Mesothelial cell of epicardium (in vitro differentiated cells): Measurements from ENCODE around the gene ISYNA1. TPM values are rescaled to one million over a fixed set of nuclear protein-coding genes. Genes with fewer than 3 reads are reported as not detected.
"Not testable (repeated sequence)": the region's sequence is repeated elsewhere in the genome, so short reads cannot be mapped to it uniquely, and the experiment has no call there.

Source experiments
- DNase-seq, 2 experiments: peaks; one replicate each; pipeline ENCODE4 v3.0.0; 2021; ENCODE audit warnings: low spot score in 2 of 2; ENCODE audit not compliant: unreplicated experiment in 2 of 2
- H3K27ac Mint-ChIP-seq: 2 replicates; pipeline ENCODE4 v1.8.0; 2021; ENCODE audit warnings: mixed read lengths
- H3K27me3 Mint-ChIP-seq: 2 replicates; pipeline ENCODE4 v1.8.0; 2021; ENCODE audit warnings: low read depth, mixed read lengths
- H3K36me3 Mint-ChIP-seq: 2 replicates; pipeline ENCODE4 v1.8.0; 2021; ENCODE audit warnings: mixed read lengths
- H3K4me1 Mint-ChIP-seq: 2 replicates; pipeline ENCODE4 v1.8.0; 2021; ENCODE audit warnings: mixed read lengths
- H3K4me3 Mint-ChIP-seq: 2 replicates; pipeline ENCODE4 v1.8.0; 2021; ENCODE audit warnings: mild to moderate bottlenecking, moderate library complexity, mixed read lengths
- H3K9me3 Mint-ChIP-seq: 2 replicates; pipeline ENCODE4 v1.8.0; 2021; ENCODE audit warnings: mixed read lengths
- CTCF ChIP-seq: fragments of 200-600 bp; sonication (generic); IDR thresholded peaks from one replicate; pipeline ENCODE4 v1.5.0; 2021; ENCODE audit warnings: antibody characterized with exemption; ENCODE audit not compliant: unreplicated experiment
- total RNA-seq: library from RNA; stranded (reverse); gene quantifications from 3 replicates; pipeline ENCODE4 v1.2.1, GENCODE V29; 2021

Gene ISYNA1
- total RNA-seq, 1 donor from 2014 or later = 826 TPM

- H3K4me1 Mint-ChIP-seq = peaks cover 50% of the 10 kb centered on the region
- no peak for TF ChIP-seq CTCF
- no peak for DNase-seq
- peak overlapping the region; percentile 52 for H3K4me3 Mint-ChIP-seq
- no peaks in the 10 kb centered on the region for H3K36me3 Mint-ChIP-seq
- no peaks in the 10 kb centered on the region for H3K9me3 Mint-ChIP-seq
- H3K27me3 Mint-ChIP-seq = no peaks in the 10 kb centered on the region
- peak overlapping the region; percentile 98 for H3K27ac Mint-ChIP-seq
Measured at GRCh38 chr19:18415178-18415867, 22.6 kb downstream of the ISYNA1 start.

DNA sequence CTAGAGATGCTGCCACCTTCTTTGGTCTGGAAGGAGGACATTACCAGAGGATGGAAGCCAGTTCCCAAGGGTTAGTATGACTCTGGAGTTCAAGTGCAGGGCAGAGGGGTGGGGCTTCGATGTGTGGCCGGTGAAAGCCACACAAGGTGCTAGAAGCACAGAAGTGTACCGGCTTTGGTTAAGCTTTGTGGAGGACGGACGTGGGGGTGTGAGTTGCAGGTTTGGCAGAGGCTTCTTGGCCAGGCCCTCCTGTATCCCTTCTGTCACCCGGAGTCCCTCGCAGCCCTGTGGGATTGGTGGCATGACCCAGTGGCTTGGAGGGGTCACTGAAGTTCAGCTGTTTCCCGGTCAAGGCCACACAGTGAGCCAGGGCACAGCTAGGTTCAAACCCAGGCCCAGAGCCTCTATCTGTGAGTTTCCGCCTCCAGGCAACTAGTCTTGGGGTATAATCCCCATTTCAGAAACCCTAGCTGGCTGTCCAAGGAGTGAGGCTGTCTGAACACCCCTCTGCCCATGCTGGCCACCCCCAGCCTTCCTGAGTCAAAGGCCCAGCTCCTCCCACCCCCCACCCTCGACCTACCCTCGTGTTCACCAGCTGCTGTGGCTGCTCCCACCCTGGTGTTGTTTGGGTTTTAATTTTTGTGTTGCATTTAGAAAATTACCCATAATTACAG lies 23.3 kb downstream of the ISYNA1 start:
- no peaks in the 10 kb centered on the region for H3K9me3 Mint-ChIP-seq
- H3K4me1 Mint-ChIP-seq = peaks cover 49% of the 10 kb centered on the region
- DNase-seq = no peak
- H3K4me3 Mint-ChIP-seq = peak overlapping the region; percentile 33
- H3K36me3 Mint-ChIP-seq = no peaks in the 10 kb centered on the region
- H3K27me3 Mint-ChIP-seq = no peaks in the 10 kb centered on the region
- no peak for TF ChIP-seq CTCF
- H3K27ac Mint-ChIP-seq = peak overlapping the region; percentile 84

- no peaks in the 10 kb centered on the region for H3K9me3 Mint-ChIP-seq
- TF ChIP-seq CTCF = no peak
- no peak overlapping the region for H3K27ac Mint-ChIP-seq
Measured at GRCh38 chr19:18412610-18413239, 25.2 kb downstream of the ISYNA1 start.

GRCh38 chr19:18408053-18408476 lies 29.9 kb downstream of the ISYNA1 start:
- H3K4me1 Mint-ChIP-seq = peaks cover 7% of the 10 kb centered on the region
- H3K4me3 Mint-ChIP-seq = no peak overlapping the region
- no peaks in the 10 kb centered on the region for H3K9me3 Mint-ChIP-seq
- no peak overlapping the region for H3K27ac Mint-ChIP-seq
- no peaks in the 10 kb centered on the region for H3K27me3 Mint-ChIP-seq
- DNase-seq = no peak
- TF ChIP-seq CTCF = no peak
- no peaks in the 10 kb centered on the region for H3K36me3 Mint-ChIP-seq

More at GRCh38 chr19:18412610-18413239, 25.2 kb downstream of the ISYNA1 start:
- H3K36me3 Mint-ChIP-seq = no peaks in the 10 kb centered on the region
- H3K4me1 Mint-ChIP-seq = peaks cover 37% of the 10 kb centered on the region
- no peak for DNase-seq
- H3K27me3 Mint-ChIP-seq = no peaks in the 10 kb centered on the region
- H3K4me3 Mint-ChIP-seq = no peak overlapping the region

- Mint-ChIP-seq H3K9me3 (no peaks in the 10 kb centered on the region), H3K4me3 (no peak overlapping the region), H3K27ac (no peak overlapping the region), H3K27me3 (no peaks in the 10 kb centered on the region), H3K4me1 (peaks cover 18% of the 10 kb centered on the region), H3K36me3 (no peaks in the 10 kb centered on the region)
- no peak for DNase-seq
- TF ChIP-seq CTCF = no peak
Measured at GRCh38 chr19:18406749-18407148, 31.2 kb downstream of the ISYNA1 start.

GRCh38 chr19:18405754-18406153 lies 32.2 kb downstream of the ISYNA1 start:
- not testable (repeated sequence) for H3K4me3 Mint-ChIP-seq
- H3K4me1 Mint-ChIP-seq = peaks cover 19% of the 10 kb centered on the region

DNA sequence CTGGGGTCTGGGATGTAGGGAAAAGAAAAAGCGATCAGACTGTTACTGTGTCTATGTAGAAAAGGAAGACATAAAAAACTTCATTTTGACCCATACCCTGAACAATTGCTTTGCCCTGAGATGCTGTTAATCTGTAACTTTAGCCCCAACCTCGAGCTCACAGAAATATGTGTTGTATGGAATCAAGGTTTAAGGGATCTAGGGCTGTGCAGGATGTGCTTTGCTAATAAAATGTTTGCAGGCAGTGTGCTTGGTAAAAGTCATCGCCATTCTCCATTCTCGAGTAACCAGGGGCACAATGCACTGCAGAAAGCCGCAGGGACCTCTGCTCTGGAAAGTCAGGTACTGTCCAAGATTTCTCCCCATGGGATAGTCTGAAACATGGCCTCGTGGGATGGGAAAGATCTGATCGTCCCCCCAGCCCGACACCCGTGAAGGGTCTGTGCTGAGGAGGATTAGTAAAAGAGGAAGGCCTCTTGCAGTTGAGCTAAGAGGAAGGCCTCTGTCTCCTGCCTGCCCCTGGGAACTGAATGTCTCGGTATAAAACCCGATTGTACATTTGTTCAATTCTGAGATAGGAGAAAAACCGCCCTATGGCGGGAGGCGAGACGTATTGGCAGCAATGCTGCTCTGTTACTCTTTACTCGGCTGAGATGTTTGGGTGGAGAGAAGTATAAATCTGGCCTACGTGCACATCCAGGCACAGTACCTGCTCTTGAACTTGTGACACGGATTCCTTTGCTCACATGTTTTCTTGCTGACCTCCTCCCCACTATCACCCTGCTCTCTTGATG lies 35.3 kb downstream of the ISYNA1 start:
- Mint-ChIP-seq H3K27ac (peak overlapping the region; percentile 82), H3K4me1 (peaks cover 14% of the 10 kb centered on the region)
- H3K36me3 Mint-ChIP-seq, H3K9me3 Mint-ChIP-seq, H3K4me3 Mint-ChIP-seq, H3K27me3 Mint-ChIP-seq, DNase-seq: not testable (repeated sequence)

More at GRCh38 chr19:18405754-18406153, 32.2 kb downstream of the ISYNA1 start:
- not testable (repeated sequence) for H3K9me3 Mint-ChIP-seq, H3K27me3 Mint-ChIP-seq, DNase-seq, H3K27ac Mint-ChIP-seq, H3K36me3 Mint-ChIP-seq
